ENCODE data around the gene ARHGEF18. TPM values are rescaled to one million over a fixed set of nuclear protein-coding genes. Genes with fewer than 3 reads are reported as not detected.
"Not testable (repeated sequence)": the region's sequence is repeated elsewhere in the genome, so short reads cannot be mapped to it uniquely, and the experiment has no call there.

Gene ARHGEF18
- total and polyA plus RNA-seq, 12 donors = 4.8 to 13.3 (median 8.2) TPM

GRCh38 chr19:7307590-7308218 is 41.0 kb upstream of the ARHGEF18 start:
- TF ChIP-seq CTCF (IDR thresholded peaks at IDR 0.05) = no peak
- H3K9me3 ChIP-seq = no peaks in the 10 kb centered on the region
- no peak for ATAC-seq
- H3K36me3 ChIP-seq = no peaks in the 10 kb centered on the region
- no peak overlapping the region for H3K27ac ChIP-seq
- no peaks in the 10 kb centered on the region for H3K4me1 ChIP-seq
- H3K27me3 ChIP-seq = no peaks in the 10 kb centered on the region
- DNase-seq = no peak
- no peak overlapping the region for H3K4me3 ChIP-seq
- intact Hi-C loops (cut with DNase I) = no loop called here
- 85 to 92% methylated on average over 7 of the region's 7 CpGs for WGBS, 2 donors

- intact Hi-C loops (cut with DNase I); ATAC-seq; H3K27me3 ChIP-seq: not testable (repeated sequence)
Observed at GRCh38 chr19:7308327-7308726, 40.4 kb upstream of the ARHGEF18 start.

GRCh38 chr19:7311911-7312310 is 36.8 kb upstream of the ARHGEF18 start:
- WGBS, 2 donors = 96 to 97% methylated on average over 12 of the region's 12 CpGs

More at GRCh38 chr19:7308327-7308726, 40.4 kb upstream of the ARHGEF18 start:
- not testable (repeated sequence) for H3K36me3 ChIP-seq, H3K27ac ChIP-seq, H3K4me3 ChIP-seq, H3K9me3 ChIP-seq, H3K4me1 ChIP-seq, DNase-seq
- 86 to 89% methylated on average over 7 to 9 of the region's 9 CpGs for WGBS, 2 donors

GRCh38 chr19:7312816-7313215 is 35.9 kb upstream of the ARHGEF18 start:
- peaks cover 0 to 9% (median 0%) of the 10 kb centered on the region in 11 donors for H3K9me3 ChIP-seq
- no peaks in the 10 kb centered on the region for H3K4me1 ChIP-seq
- WGBS, 2 donors = 46 to 68% methylated on average over 7 of the region's 7 CpGs
- peak in 5 of 8 donors; percentile 44 to 83 (median 59) for ATAC-seq
- no peak overlapping the region for H3K4me3 ChIP-seq
- no peaks in the 10 kb centered on the region for H3K27me3 ChIP-seq
- no peaks in the 10 kb centered on the region for H3K36me3 ChIP-seq
- H3K27ac ChIP-seq = peak overlapping the region in 2 of 10 donors; percentile 19 to 35
- TF ChIP-seq CTCF (IDR thresholded peaks at IDR 0.05) = no peak
- DNase-seq = peak in 1 of 2 donors; percentile 10
- intact Hi-C loops (cut with DNase I) = no loop called here

More at GRCh38 chr19:7311911-7312310, 36.8 kb upstream of the ARHGEF18 start:
- H3K4me1 ChIP-seq = no peaks in the 10 kb centered on the region
- no peak for TF ChIP-seq CTCF (IDR thresholded peaks at IDR 0.05)
- intact Hi-C loops (cut with DNase I) = no loop called here
- DNase-seq (no peak), ATAC-seq (no peak)
- no peak overlapping the region for H3K4me3 ChIP-seq
- H3K27ac ChIP-seq = peak overlapping the region in 1 of 10 donors; percentile 35
- H3K36me3 ChIP-seq = no peaks in the 10 kb centered on the region
- H3K9me3 ChIP-seq = peaks cover 0 to 8% (median 0%) of the 10 kb centered on the region in 11 donors
- H3K27me3 ChIP-seq = no peaks in the 10 kb centered on the region

- WGBS, 2 donors = 45 to 47% methylated on average over 2 of the region's 2 CpGs
- Histone ChIP-seq H3K4me3 (no peak overlapping the region), H3K36me3 (no peaks in the 10 kb centered on the region), H3K4me1 (peaks cover 0 to 17% (median 11%) of the 10 kb centered on the region in 9 donors), H3K27ac (no peak overlapping the region), H3K9me3 (peaks cover 0 to 16% (median 4%) of the 10 kb centered on the region in 11 donors), H3K27me3 (no peaks in the 10 kb centered on the region)
- no peak for TF ChIP-seq CTCF (IDR thresholded peaks at IDR 0.05)
- ATAC-seq (no peak), DNase-seq (no peak)
- intact Hi-C loops (cut with DNase I) = no loop called here
Observed at GRCh38 chr19:7318176-7318575, 30.6 kb upstream of the ARHGEF18 start.

Data from heart right ventricle (tissue), 16 donors.